Measurements from ENCODE around the gene SPARC. TPM values are rescaled to one million over a fixed set of nuclear protein-coding genes. Genes with fewer than 3 reads are reported as not detected.

Gene SPARC
- total RNA-seq, 1 donor from 2014 or later, result 435 TPM

- peaks cover 11% of the 10 kb centered on the region for H3K36me3 Mint-ChIP-seq (ENCODE audit: low read depth)
- H3K4me3 Mint-ChIP-seq, result no peak overlapping the region
- peak overlapping the region; percentile 88 for H3K27ac Mint-ChIP-seq (ENCODE audit: unreplicated experiment)
- DNase-seq (ENCODE audit: low read depth, low spot score), result no peak
- H3K9me3 Mint-ChIP-seq, result no peaks in the 10 kb centered on the region
- TF ChIP-seq, protein P1, sequence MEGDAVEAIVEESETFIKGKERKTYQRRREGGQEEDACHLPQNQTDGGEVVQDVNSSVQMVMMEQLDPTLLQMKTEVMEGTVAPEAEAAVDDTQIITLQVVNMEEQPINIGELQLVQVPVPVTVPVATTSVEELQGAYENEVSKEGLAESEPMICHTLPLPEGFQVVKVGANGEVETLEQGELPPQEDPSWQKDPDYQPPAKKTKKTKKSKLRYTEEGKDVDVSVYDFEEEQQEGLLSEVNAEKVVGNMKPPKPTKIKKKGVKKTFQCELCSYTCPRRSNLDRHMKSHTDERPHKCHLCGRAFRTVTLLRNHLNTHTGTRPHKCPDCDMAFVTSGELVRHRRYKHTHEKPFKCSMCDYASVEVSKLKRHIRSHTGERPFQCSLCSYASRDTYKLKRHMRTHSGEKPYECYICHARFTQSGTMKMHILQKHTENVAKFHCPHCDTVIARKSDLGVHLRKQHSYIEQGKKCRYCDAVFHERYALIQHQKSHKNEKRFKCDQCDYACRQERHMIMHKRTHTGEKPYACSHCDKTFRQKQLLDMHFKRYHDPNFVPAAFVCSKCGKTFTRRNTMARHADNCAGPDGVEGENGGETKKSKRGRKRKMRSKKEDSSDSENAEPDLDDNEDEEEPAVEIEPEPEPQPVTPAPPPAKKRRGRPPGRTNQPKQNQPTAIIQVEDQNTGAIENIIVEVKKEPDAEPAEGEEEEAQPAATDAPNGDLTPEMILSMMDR (conservative IDR thresholded peaks at IDR 0.05), result no peak
- peaks cover 22% of the 10 kb centered on the region for H3K4me1 Mint-ChIP-seq
- H3K27me3 Mint-ChIP-seq (ENCODE audit: low read depth), result no peaks in the 10 kb centered on the region
Observed at GRCh38 chr5:151672516-151672915, 14.2 kb downstream of the SPARC start.

GRCh38 chr5:151671950-151672349 lies 14.8 kb downstream of the SPARC start:
- Mint-ChIP-seq H3K27me3 (ENCODE audit: low read depth) (no peaks in the 10 kb centered on the region), H3K36me3 (ENCODE audit: low read depth) (peaks cover 11% of the 10 kb centered on the region), H3K27ac (ENCODE audit: unreplicated experiment) (no peak overlapping the region), H3K4me1 (peaks cover 16% of the 10 kb centered on the region), H3K9me3 (no peaks in the 10 kb centered on the region), H3K4me3 (no peak overlapping the region)
- no peak for DNase-seq (ENCODE audit: low read depth, low spot score)
- TF ChIP-seq, protein P1 (conservative IDR thresholded peaks at IDR 0.05), result no peak

- peaks cover 11% of the 10 kb centered on the region for H3K36me3 Mint-ChIP-seq (ENCODE audit: low read depth)
- peaks cover 8% of the 10 kb centered on the region for H3K4me1 Mint-ChIP-seq
- H3K27me3 Mint-ChIP-seq (ENCODE audit: low read depth), result no peaks in the 10 kb centered on the region
- peak overlapping the region; percentile 57 for H3K27ac Mint-ChIP-seq (ENCODE audit: unreplicated experiment)
- TF ChIP-seq, protein P1 (conservative IDR thresholded peaks at IDR 0.05), result no peak
- no peak overlapping the region for H3K4me3 Mint-ChIP-seq
- DNase-seq (ENCODE audit: low read depth, low spot score), result no peak
- no peaks in the 10 kb centered on the region for H3K9me3 Mint-ChIP-seq
Observed at GRCh38 chr5:151670953-151671636, 15.6 kb downstream of the SPARC start.

- TF ChIP-seq, protein P1 (conservative IDR thresholded peaks at IDR 0.05), result no peak
- no peak overlapping the region for H3K4me3 Mint-ChIP-seq
- no peak for DNase-seq (ENCODE audit: low read depth, low spot score)
- no peaks in the 10 kb centered on the region for H3K9me3 Mint-ChIP-seq
- H3K27me3 Mint-ChIP-seq (ENCODE audit: low read depth), result no peaks in the 10 kb centered on the region
- peaks cover 11% of the 10 kb centered on the region for H3K36me3 Mint-ChIP-seq (ENCODE audit: low read depth)
- H3K27ac Mint-ChIP-seq (ENCODE audit: unreplicated experiment), result no peak overlapping the region
- H3K4me1 Mint-ChIP-seq, result peaks cover 5% of the 10 kb centered on the region
Observed at GRCh38 chr5:151670083-151670686, 16.5 kb downstream of the SPARC start.

- peaks cover 15% of the 10 kb centered on the region for H3K4me1 Mint-ChIP-seq
- DNase-seq (ENCODE audit: low read depth, low spot score), result no peak
- no peaks in the 10 kb centered on the region for H3K9me3 Mint-ChIP-seq
- TF ChIP-seq, protein P1 (conservative IDR thresholded peaks at IDR 0.05), result no peak
- no peak overlapping the region for H3K4me3 Mint-ChIP-seq
- H3K27me3 Mint-ChIP-seq (ENCODE audit: low read depth), result no peaks in the 10 kb centered on the region
- H3K36me3 Mint-ChIP-seq (ENCODE audit: low read depth), result peaks cover 12% of the 10 kb centered on the region
- peak overlapping the region; percentile 71 for H3K27ac Mint-ChIP-seq (ENCODE audit: unreplicated experiment)
Observed at GRCh38 chr5:151667083-151667482, 19.6 kb downstream of the SPARC start.
